SK-N-MC (cell line): Measurements from ENCODE around the gene CNOT6L.

Source experiments
- EZH2 ChIP-seq: fragments of 200-600 bp; sonication (generic); IDR thresholded peaks from one replicate; pipeline ENCODE4 v1.6.1; 2017; ENCODE audit warnings: antibody characterized with exemption
- FOXP2 ChIP-seq: optimal IDR thresholded peaks from 2 replicates; pipeline ENCODE3; 2011; ENCODE audit warnings: mild to moderate bottlenecking, moderate library complexity; ENCODE audit not compliant: insufficient read depth; ENCODE audit errors: extremely low read length, control extremely low read depth
- POLR2AphosphoS5 ChIP-seq: IDR thresholded peaks from 2 replicates; pipeline ENCODE4 v1.6.1; 2012; ENCODE audit warnings: mild to moderate bottlenecking, low read depth, low read length, borderline replicate concordance

DNA sequence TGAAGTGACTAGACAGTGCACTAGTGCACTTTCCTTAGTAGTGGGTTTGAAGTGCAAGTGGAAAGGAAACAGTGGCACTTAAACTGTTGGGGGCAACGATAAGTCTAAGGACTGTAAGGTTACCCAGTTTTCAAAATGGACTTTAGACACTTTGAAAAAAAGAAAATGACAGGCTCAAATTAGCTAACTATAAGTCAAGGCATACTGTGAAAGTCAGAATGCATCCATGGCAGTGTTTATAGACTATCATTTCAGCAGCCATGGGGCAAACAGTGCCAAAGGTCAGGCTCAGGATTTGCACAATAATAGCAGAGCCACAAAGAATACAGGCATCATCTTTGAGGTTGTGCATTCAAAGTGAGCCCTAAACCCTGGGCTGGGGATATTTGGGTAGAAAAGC, 109.1 kb downstream of the CNOT6L start:
- TF ChIP-seq POLR2AphosphoS5 = no peak
- TF ChIP-seq FOXP2 = no peak
- TF ChIP-seq EZH2 = no peak
